NCI-H2196 treated with DMSO at 0.1 percent for 48 hours (cell line): Measurements from ENCODE around the gene B3GNT3.
A peak's percentile ranks its signal among the peaks of the same experiment; 100 is the strongest.

ENCODE experiments used
- DNase-seq: peaks from one replicate; lab custom pipeline; 2025; ENCODE audit not compliant: unreplicated experiment; lab: John Stamatoyannopoulos, UW

B3GNT3 gene

GRCh38 chr19:17831419-17831888 lies 36.5 kb downstream of the B3GNT3 start:
- DNase-seq = no peak

- DNase-seq = no peak
These were observed 37.7 kb downstream of the B3GNT3 start for GRCh38 chr19:17832443-17833208.

- no peak for DNase-seq
These were observed 39.6 kb downstream of the B3GNT3 start for GRCh38 chr19:17834350-17835181.

- no peak for DNase-seq
These were observed 40.5 kb downstream of the B3GNT3 start for GRCh38 chr19:17835182-17836006.

- DNase-seq = no peak
These were observed 41.6 kb downstream of the B3GNT3 start for GRCh38 chr19:17836530-17836929.

- DNase-seq = no peak
These were observed 43.0 kb downstream of the B3GNT3 start for GRCh38 chr19:17837972-17838371.

GRCh38 chr19:17840019-17840418 lies 45.1 kb downstream of the B3GNT3 start:
- DNase-seq = no peak

GRCh38 chr19:17841371-17841809 lies 46.5 kb downstream of the B3GNT3 start:
- no peak for DNase-seq

GRCh38 chr19:17841810-17842662 lies 47.1 kb downstream of the B3GNT3 start:
- peak; percentile 92 for DNase-seq

- DNase-seq = no peak
These were observed 47.8 kb downstream of the B3GNT3 start for GRCh38 chr19:17842663-17843291.

- no peak for DNase-seq
These were observed 48.4 kb downstream of the B3GNT3 start for GRCh38 chr19:17843292-17843827.

- DNase-seq = no peak
These were observed 49.1 kb downstream of the B3GNT3 start for GRCh38 chr19:17843908-17844490.

GRCh38 chr19:17846146-17846545 lies 51.2 kb downstream of the B3GNT3 start:
- no peak for DNase-seq

- DNase-seq = no peak
These were observed 52.8 kb downstream of the B3GNT3 start, which contains the start of gene JAK3 for GRCh38 chr19:17847538-17848366. JAK3 (minus strand) TSS chr19:17847982; CDS start chr19:17844417, 3,565 bp downstream.

GRCh38 chr19:17848595-17849292 lies 53.8 kb downstream of the B3GNT3 start:
- DNase-seq = no peak

- no peak for DNase-seq
These were observed 59.1 kb downstream of the B3GNT3 start for GRCh38 chr19:17854061-17854460.
